Colonic mucosa (tissue), 4 donors: ENCODE measurements around the gene DNM1. TPM values are rescaled to one million over a fixed set of nuclear protein-coding genes. Genes with fewer than 3 reads are reported as not detected.
"Not testable (repeated sequence)": the region's sequence is repeated elsewhere in the genome, so short reads cannot be mapped to it uniquely, and the experiment has no call there.

Experiments used
- DNase-seq: peaks from one replicate; pipeline ENCODE4 v3.0.0-alpha.2; 2020
- H3K27ac ChIP-seq: fragments of 200-600 bp; one replicate; pipeline ENCODE4 v1.8.0; 2021
- H3K27me3 ChIP-seq: fragments of 200-600 bp; one replicate; pipeline ENCODE4 v1.8.0; 2021
- H3K36me3 ChIP-seq: fragments of 200-600 bp; one replicate; pipeline ENCODE4 v1.8.0; 2021
- H3K4me1 ChIP-seq: fragments of 200-600 bp; one replicate; pipeline ENCODE4 v1.8.0; 2021; ENCODE audit warnings: mild to moderate bottlenecking
- H3K4me3 ChIP-seq: fragments of 200-600 bp; one replicate; pipeline ENCODE4 v1.8.0; 2021
- H3K9ac ChIP-seq, 2 donors: one replicate each; pipeline ENCODE4 v1.7.0; 2013; ENCODE audit warnings: control low read depth in 2 of 2, low read depth in 2 of 2, low read length in 2 of 2
- H3K9me3 ChIP-seq: fragments of 200-600 bp; one replicate; pipeline ENCODE4 v1.8.0; 2021
- intact Hi-C: fragments of 100-400 bp; cut with DNase I; formaldehyde crosslinking; loops from one replicate; pipeline ENCODE4 v1.14.1; 2022
- total RNA-seq, 2 donors: library from RNA; stranded (reverse); fragmentation: NEBNext Ultra II Directional in 1 of 2; extraction: Animal tissue kit (Norgen Biotek cat#: 25700) in 1 of 2; gene quantifications; one replicate each; pipeline ENCODE4 v1.2.1, GENCODE V29; 2021
- TF ChIP-seq, protein P1 (sequence below): fragments of 200-600 bp; IDR thresholded peaks from one replicate; pipeline ENCODE4 v1.8.0; 2022; ENCODE audit warnings: antibody characterized with exemption, mild to moderate bottlenecking
- donor health status: healthy.
- donor health status: DM: no; HTN: no; CAD: no.
- donor health status: DM: no; HTN: no; CAD: no.

DNM1 gene
- total RNA-seq, 2 donors from 2014 or later = 2.5 to 6.8 TPM

DNA sequence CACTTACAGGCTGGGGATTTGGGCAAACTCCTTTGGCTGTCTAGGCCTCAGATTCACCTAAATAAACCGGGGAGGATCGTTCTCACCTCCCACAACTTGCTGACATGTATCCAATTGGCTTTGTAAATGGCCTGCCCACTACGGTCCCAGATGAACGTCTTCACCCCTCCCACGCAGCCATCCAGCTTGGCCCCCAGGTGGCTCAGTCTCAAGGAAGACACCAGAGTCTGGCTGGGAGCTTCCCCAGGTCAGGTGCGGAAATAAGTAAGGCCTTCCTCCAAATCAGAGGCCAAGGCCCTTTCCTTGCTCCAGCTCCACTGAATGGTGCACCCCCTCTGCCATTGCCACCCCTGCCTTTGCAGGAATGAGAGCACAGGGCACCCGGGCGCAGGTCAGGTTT lies 23.2 kb upstream of the DNM1 start:
- H3K9me3 ChIP-seq = no peaks in the 10 kb centered on the region
- no peak overlapping the region for H3K27ac ChIP-seq
- no peak overlapping the region for H3K9ac ChIP-seq
- H3K27me3 ChIP-seq = no peaks in the 10 kb centered on the region
- peaks cover 18% of the 10 kb centered on the region for H3K36me3 ChIP-seq
- TF ChIP-seq, protein P1, sequence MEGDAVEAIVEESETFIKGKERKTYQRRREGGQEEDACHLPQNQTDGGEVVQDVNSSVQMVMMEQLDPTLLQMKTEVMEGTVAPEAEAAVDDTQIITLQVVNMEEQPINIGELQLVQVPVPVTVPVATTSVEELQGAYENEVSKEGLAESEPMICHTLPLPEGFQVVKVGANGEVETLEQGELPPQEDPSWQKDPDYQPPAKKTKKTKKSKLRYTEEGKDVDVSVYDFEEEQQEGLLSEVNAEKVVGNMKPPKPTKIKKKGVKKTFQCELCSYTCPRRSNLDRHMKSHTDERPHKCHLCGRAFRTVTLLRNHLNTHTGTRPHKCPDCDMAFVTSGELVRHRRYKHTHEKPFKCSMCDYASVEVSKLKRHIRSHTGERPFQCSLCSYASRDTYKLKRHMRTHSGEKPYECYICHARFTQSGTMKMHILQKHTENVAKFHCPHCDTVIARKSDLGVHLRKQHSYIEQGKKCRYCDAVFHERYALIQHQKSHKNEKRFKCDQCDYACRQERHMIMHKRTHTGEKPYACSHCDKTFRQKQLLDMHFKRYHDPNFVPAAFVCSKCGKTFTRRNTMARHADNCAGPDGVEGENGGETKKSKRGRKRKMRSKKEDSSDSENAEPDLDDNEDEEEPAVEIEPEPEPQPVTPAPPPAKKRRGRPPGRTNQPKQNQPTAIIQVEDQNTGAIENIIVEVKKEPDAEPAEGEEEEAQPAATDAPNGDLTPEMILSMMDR = no peak
- DNase-seq = no peak
- no peaks in the 10 kb centered on the region for H3K4me1 ChIP-seq
- intact Hi-C loops = loop anchor here (10.0 kb wide), 1 partner anchor 165 kb away; the partner anchor contains the start of gene SLC27A4
- no peak overlapping the region for H3K4me3 ChIP-seq

DNA sequence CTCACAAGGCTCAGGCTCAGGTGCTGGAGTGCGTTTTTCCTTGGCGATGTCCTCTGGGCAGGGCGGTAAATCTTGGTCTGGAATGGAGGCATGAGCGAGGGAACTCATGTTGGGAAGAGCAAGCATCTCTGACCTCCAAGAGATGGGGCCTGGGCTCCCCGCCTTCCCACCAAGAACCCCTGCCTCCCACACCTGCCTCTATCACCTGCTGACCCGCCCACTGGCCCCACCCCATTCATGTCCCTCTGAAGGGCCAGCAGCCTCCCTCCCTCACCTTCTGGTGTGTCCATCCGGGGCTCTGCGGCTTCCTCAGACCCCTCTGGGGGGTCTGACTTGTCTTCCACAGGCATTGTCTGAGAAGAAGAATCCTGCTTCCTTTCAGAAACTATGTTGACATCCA lies 22.7 kb upstream of the DNM1 start:
- intact Hi-C loops = loop anchor here (10.0 kb wide), 1 partner anchor 164 kb away; the partner anchor contains the start of gene SLC27A4
- no peak for DNase-seq
- no peak overlapping the region for H3K9ac ChIP-seq
- H3K9me3 ChIP-seq = no peaks in the 10 kb centered on the region
- H3K4me1 ChIP-seq = no peaks in the 10 kb centered on the region
- H3K27me3 ChIP-seq = no peaks in the 10 kb centered on the region
- TF ChIP-seq, protein P1 = no peak
- no peak overlapping the region for H3K4me3 ChIP-seq
- H3K27ac ChIP-seq = no peak overlapping the region
- peaks cover 18% of the 10 kb centered on the region for H3K36me3 ChIP-seq

DNA sequence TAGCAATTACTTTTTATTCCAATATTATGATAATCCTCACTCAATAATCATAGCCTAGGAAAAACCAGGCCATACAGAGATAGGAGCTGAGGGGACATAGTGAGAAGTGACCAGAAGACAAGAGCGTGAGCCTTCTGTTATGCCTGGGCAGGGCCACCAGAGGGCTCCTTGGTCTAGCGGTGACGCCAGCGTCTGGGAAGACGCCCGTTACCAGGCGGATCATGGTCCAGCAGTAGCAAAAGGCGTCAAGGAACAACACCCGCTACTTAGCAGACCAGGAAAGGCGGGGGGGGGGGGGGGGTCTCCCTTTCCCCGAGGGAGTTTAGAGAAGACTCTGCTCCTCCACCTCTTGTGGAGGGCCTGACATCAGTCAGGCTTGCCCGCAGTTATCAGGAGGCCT lies 21.7 kb upstream of the DNM1 start:
- H3K27ac ChIP-seq, H3K9me3 ChIP-seq, H3K4me3 ChIP-seq, H3K9ac ChIP-seq, H3K4me1 ChIP-seq, H3K27me3 ChIP-seq: not testable (repeated sequence)
- peak; percentile 44 for DNase-seq
- intact Hi-C loops = loop anchor here (10.0 kb wide), 1 partner anchor 163 kb away; the partner anchor contains the start of gene SLC27A4
- TF ChIP-seq, protein P1 = peak; percentile 21
- peaks cover 14% of the 10 kb centered on the region for H3K36me3 ChIP-seq

DNA sequence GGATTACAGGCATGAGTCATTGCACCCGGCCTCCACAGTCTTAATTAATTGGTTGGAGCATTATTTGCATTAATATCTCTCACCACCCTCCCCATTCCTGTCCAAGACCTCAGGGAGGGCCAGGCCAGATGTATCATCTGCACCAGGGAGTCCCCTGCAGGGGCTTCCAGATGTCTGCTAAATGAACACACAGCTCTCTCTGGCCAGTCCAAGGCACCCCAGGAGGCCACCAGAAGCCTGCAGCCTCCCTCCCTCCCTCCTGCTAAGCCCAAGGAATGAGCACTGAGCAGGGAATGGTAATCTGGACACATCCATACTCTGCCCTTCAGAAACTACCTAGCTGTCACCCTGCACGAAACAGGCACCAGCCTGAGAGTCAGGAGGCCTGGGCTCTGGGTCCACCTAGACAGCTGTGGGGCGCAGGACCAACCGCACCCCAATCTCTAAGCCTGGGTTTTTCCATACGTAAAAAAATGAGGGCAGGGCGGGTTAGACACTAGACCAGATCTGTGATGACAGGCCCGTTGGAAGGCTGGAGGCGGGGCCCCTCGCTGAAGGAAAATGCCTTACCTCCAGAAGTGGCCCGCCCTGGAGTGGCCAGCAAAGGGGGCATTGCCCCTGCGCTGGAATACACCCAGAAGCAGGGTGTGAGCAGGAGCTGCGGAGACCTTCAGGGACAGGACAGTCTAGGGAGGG lies 20.1 kb upstream of the DNM1 start:
- Histone ChIP-seq H3K4me3 (no peak overlapping the region), H3K27me3 (no peaks in the 10 kb centered on the region), H3K9ac (no peak overlapping the region), H3K27ac (no peak overlapping the region), H3K36me3 (peaks cover 13% of the 10 kb centered on the region), H3K4me1 (no peaks in the 10 kb centered on the region), H3K9me3 (no peaks in the 10 kb centered on the region)
- DNase-seq = no peak
- intact Hi-C loops = loop anchor here (10.0 kb wide), 1 partner anchor 162 kb away; the partner anchor contains the start of gene SLC27A4
- TF ChIP-seq, protein P1 = no peak

DNA sequence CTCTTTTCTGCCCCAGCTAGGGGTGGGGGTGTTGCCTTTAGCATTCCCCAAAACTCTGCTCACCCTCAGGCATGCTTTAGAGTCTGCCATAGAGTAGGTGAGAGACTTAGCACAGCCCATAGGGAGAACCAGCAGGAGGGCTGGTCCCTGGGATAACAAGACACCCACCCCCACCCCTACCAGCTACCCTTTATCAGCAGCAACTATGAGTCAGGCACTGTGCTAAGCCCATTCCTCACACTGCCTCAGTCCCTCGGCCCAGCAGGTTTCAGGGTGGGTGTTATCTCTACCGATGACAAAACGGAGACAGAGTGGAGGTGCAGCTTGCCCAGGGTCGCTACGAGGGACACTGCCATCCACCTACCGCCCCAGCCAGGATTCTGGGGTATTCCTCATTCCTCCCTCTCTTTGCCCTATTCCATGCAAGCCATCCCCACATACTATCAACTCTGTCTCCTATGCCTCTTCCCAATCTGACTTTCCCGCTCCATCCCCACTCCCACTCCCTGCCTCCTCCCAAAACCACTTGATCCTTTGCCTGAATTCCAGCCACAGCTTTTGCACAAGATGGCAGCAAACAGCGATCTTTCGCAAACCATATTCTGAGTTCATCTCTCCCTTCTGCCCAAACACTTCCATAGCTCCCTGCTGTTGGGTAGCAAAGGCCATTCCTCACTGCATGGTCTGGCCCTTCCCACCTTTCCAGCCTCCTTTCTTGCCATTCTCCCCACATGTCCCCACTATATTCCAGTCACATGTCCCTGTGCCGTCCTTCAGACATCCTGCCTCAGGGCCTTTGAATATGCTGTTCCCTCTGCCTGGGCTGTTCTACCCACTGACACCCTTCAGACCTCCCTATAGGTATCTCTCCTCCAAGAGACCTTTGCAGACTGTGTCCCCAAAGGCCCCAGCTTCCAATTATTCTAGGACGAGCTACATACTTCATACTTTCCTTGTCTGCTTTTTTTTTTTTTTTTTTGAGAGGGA lies 16.9 kb upstream of the DNM1 start:
- TF ChIP-seq, protein P1 = no peak
- Histone ChIP-seq H3K27me3 (no peaks in the 10 kb centered on the region), H3K27ac (no peak overlapping the region), H3K36me3 (no peaks in the 10 kb centered on the region), H3K4me1 (peaks cover 9% of the 10 kb centered on the region), H3K4me3 (no peak overlapping the region), H3K9me3 (no peaks in the 10 kb centered on the region), H3K9ac (no peak overlapping the region)
- DNase-seq = no peak
- intact Hi-C loops = loop anchor here (10.0 kb wide), 1 partner anchor 159 kb away; the partner anchor contains the start of gene SLC27A4
